CD4-positive, alpha-beta T cell (primary cell): ENCODE measurements around the gene CALHM2. TPM values are rescaled to one million over a fixed set of nuclear protein-coding genes. Genes with fewer than 3 reads are reported as not detected.

Experiments used
- ATAC-seq: fragments of 200-7000 bp; cut with Tn5 transposase; one replicate; pipeline ENCODE4 v1.10.0; 2022; ENCODE audit warnings: mild to moderate bottlenecking; ENCODE audit not compliant: poor library complexity
- CTCF ChIA-PET: fragments of 350-600 bp; sonication (Branson Sonifier 250); formaldehyde crosslinking; loops from one replicate; lab custom pipeline; 2021; ENCODE audit warnings: antibody characterized with exemption, inconsistent platforms; lab: Charles Lee
- POLR2A ChIA-PET: fragments of 350-600 bp; sonication (Branson Sonifier 250); formaldehyde crosslinking; loops from one replicate; lab custom pipeline; 2021; ENCODE audit warnings: antibody characterized with exemption, inconsistent platforms; lab: Charles Lee
- DNase-seq, 14 experiments: peaks; one replicate each; pipeline ENCODE4 v3.0.0-alpha.2; 2013 to 2020; ENCODE audit warnings: mixed read lengths in 2 of 14
- H3K27ac ChIP-seq, 2 donors: one replicate each; pipeline versions ENCODE4 v1.5.1 to v1.7.0; 2013; ENCODE audit warnings: low read length in 2 of 2, low read depth in 1 of 2, mild to moderate bottlenecking in 1 of 2
- H3K27me3 ChIP-seq, 2 experiments: 1 replicate in 1 of 2; 2 replicates in 1 of 2; pipeline versions ENCODE4 v1.6.1 to v1.7.0; 2013; ENCODE audit warnings: low read length in 2 of 2, control low read depth in 1 of 2, mild to moderate bottlenecking in 1 of 2, moderate library complexity in 1 of 2; ENCODE audit not compliant: insufficient read depth in 2 of 2, control insufficient read depth in 1 of 2
- H3K36me3 ChIP-seq: one replicate; pipeline ENCODE4 v1.6.1; 2013; ENCODE audit warnings: low read length, control low read depth; ENCODE audit not compliant: insufficient read depth
- H3K4me1 ChIP-seq: one replicate; pipeline ENCODE4 v1.6.1; 2013; ENCODE audit warnings: low read length, control low read depth; ENCODE audit not compliant: insufficient read depth
- H3K4me3 ChIP-seq: one replicate; pipeline ENCODE4 v1.5.1; 2013; ENCODE audit warnings: mild to moderate bottlenecking, low read length, moderate library complexity
- H3K9me3 ChIP-seq, 2 experiments: 1 replicate in 1 of 2; 2 replicates in 1 of 2; pipeline versions ENCODE4 v1.6.1 to v1.7.0; 2013; ENCODE audit warnings: low read length in 2 of 2, mild to moderate bottlenecking in 2 of 2, control low read depth in 1 of 2, moderate library complexity in 1 of 2; ENCODE audit not compliant: control insufficient read depth in 1 of 2, insufficient read depth in 1 of 2
- H3K27ac Mint-ChIP-seq: one replicate; pipeline ENCODE4 v1.8.0; 2020; ENCODE audit warnings: mixed read lengths
- H3K27me3 Mint-ChIP-seq: one replicate; pipeline ENCODE4 v1.8.0; 2021; ENCODE audit warnings: mixed read lengths
- H3K36me3 Mint-ChIP-seq: one replicate; pipeline ENCODE4 v1.8.0; 2021; ENCODE audit warnings: low read depth, mixed read lengths
- H3K4me1 Mint-ChIP-seq: one replicate; pipeline ENCODE4 v1.8.0; 2021; ENCODE audit warnings: low read depth, mixed read lengths
- H3K4me3 Mint-ChIP-seq: one replicate; pipeline ENCODE4 v1.8.0; 2020; ENCODE audit warnings: mild to moderate bottlenecking, mixed read lengths
- H3K9me3 Mint-ChIP-seq: one replicate; pipeline ENCODE4 v1.8.0; 2020; ENCODE audit warnings: mixed read lengths
- CTCF ChIP-seq: fragments of 200-600 bp; IDR thresholded peaks from one replicate; pipeline ENCODE4 v1.8.0; 2022; ENCODE audit warnings: antibody characterized with exemption, mild to moderate bottlenecking
- intact Hi-C, 2 experiments: fragments of 100-400 bp; cut with DNase I in 1 of 2; cut with micrococcal nuclease in 1 of 2; formaldehyde crosslinking; loops; one replicate each; pipeline versions ENCODE4 v1.15.1 to v1.9.0; 2023 to 2025; cut with DNase I, micrococcal nuclease
- total RNA-seq, 174 experiments: library from RNA in 2 of 174; stranded (reverse) in 2 of 174; gene quantifications; one replicate each; pipeline ENCODE4 v1.2.3 and lab custom pipeline; 2021 to 2026

Gene CALHM2
- total RNA-seq, 2 experiments from 2014 or later: 3.1 to 4.0 TPM

- Histone ChIP-seq H3K36me3 (no peaks in the 10 kb centered on the region), H3K27ac (no peak overlapping the region), H3K4me1 (peaks cover 49% of the 10 kb centered on the region), H3K27me3 (no peaks in the 10 kb centered on the region), H3K4me3 (no peak overlapping the region), H3K9me3 (no peaks in the 10 kb centered on the region)
- Mint-ChIP-seq H3K36me3 (no peaks in the 10 kb centered on the region), H3K4me1 (peaks cover 34% of the 10 kb centered on the region), H3K27ac (no peak overlapping the region), H3K9me3 (no peaks in the 10 kb centered on the region), H3K4me3 (no peak overlapping the region), H3K27me3 (no peaks in the 10 kb centered on the region)
- TF ChIP-seq CTCF: no peak
- no peak for DNase-seq
- no peak for ATAC-seq
- POLR2A ChIA-PET: no interaction called here
- intact Hi-C loops: no loop called here
- CTCF ChIA-PET: interaction anchor here (1.0 to 1.4 kb wide), 2 partner anchors 14 to 16 kb away, joined by 3 read pairs; no protein-coding TSS in a partner anchor
These were observed 17.0 kb upstream of the CALHM2 start for GRCh38 chr10:103469201-103469600.

- no peak overlapping the region for H3K4me3 ChIP-seq
- intact Hi-C loops: no loop called here
- peaks cover 38% of the 10 kb centered on the region for H3K4me1 ChIP-seq
- ChIA-PET POLR2A (no interaction called here), CTCF (no interaction called here)
- H3K27ac Mint-ChIP-seq: no peak overlapping the region
- H3K36me3 ChIP-seq: no peaks in the 10 kb centered on the region
- no peaks in the 10 kb centered on the region for H3K9me3 ChIP-seq
- H3K27me3 Mint-ChIP-seq: no peaks in the 10 kb centered on the region
- no peaks in the 10 kb centered on the region for H3K36me3 Mint-ChIP-seq
- peaks cover 33% of the 10 kb centered on the region for H3K4me1 Mint-ChIP-seq
- DNase-seq (no peak), ATAC-seq (no peak)
- no peaks in the 10 kb centered on the region for H3K27me3 ChIP-seq
- H3K9me3 Mint-ChIP-seq: no peaks in the 10 kb centered on the region
- no peak overlapping the region for H3K4me3 Mint-ChIP-seq
- TF ChIP-seq CTCF: no peak
- H3K27ac ChIP-seq: no peak overlapping the region
These were observed 15.2 kb upstream of the CALHM2 start for GRCh38 chr10:103467406-103467805.

GRCh38 chr10:103466734-103467133, 14.6 kb upstream of the CALHM2 start:
- CTCF ChIA-PET: no interaction called here
- Histone ChIP-seq H3K27ac (no peak overlapping the region), H3K27me3 (no peaks in the 10 kb centered on the region), H3K4me1 (peaks cover 32% of the 10 kb centered on the region), H3K4me3 (no peak overlapping the region), H3K36me3 (no peaks in the 10 kb centered on the region), H3K9me3 (no peaks in the 10 kb centered on the region)
- no peak overlapping the region for H3K27ac Mint-ChIP-seq
- DNase-seq (no peak), ATAC-seq (no peak)
- intact Hi-C loops: no loop called here
- POLR2A ChIA-PET: no interaction called here
- peaks cover 27% of the 10 kb centered on the region for H3K4me1 Mint-ChIP-seq
- H3K4me3 Mint-ChIP-seq: no peak overlapping the region
- no peaks in the 10 kb centered on the region for H3K27me3 Mint-ChIP-seq
- TF ChIP-seq CTCF: no peak
- H3K9me3 Mint-ChIP-seq: no peaks in the 10 kb centered on the region
- no peaks in the 10 kb centered on the region for H3K36me3 Mint-ChIP-seq
